SK-N-SH (cell line): ENCODE results near the gene KRT23. TPM values are rescaled to one million over a fixed set of nuclear protein-coding genes. Genes with fewer than 3 reads are reported as not detected.

ENCODE experiments used
- CTCF ChIA-PET: fragments of 300-600, 350-600 bp; formaldehyde crosslinking; extraction: SDS; loops from one replicate; lab custom pipeline; 2021; lab: Yijun Ruan, JAX
- POLR2A ChIA-PET: fragments of 350-600 bp; sonication (Branson Sonifier 250); formaldehyde crosslinking; extraction: SDS; loops from one replicate; lab custom pipeline; 2020; ENCODE audit warnings: antibody characterized with exemption, inconsistent platforms; lab: Yijun Ruan, JAX
- DNase-seq: peaks from one replicate; pipeline ENCODE4 v3.0.0; 2012
- H2AFZ ChIP-seq: fragments of 200-600 bp; sonication (generic); 2 replicates; pipeline ENCODE4 v1.8.1; 2016; ENCODE audit warnings: antibody characterized with exemption, mild to moderate bottlenecking, low read depth
- H3F3A ChIP-seq: fragments of 200-600 bp; sonication (generic); replicated peaks from 2 replicates; pipeline ENCODE3; 2016; ENCODE audit warnings: antibody characterized with exemption, mild to moderate bottlenecking; ENCODE audit not compliant: insufficient read depth
- H3K27ac ChIP-seq, 2 experiments: fragments of 200-500 bp in 1 of 2; fragments of 200-600 bp in 1 of 2; sonication (Bioruptor generic) in 1 of 2; sonication (generic), shearing (Covaris generic) in 1 of 2; 2 replicates each; pipeline versions ENCODE4 v1.5.1 to v1.6.1; 2014 to 2016; ENCODE audit warnings: low read depth in 2 of 2, inconsistent platforms in 1 of 2, low read length in 1 of 2, mild to moderate bottlenecking in 1 of 2, mixed read lengths in 1 of 2
- H3K27me3 ChIP-seq: fragments of 200-600 bp; sonication (generic), shearing (Covaris generic); 2 replicates; pipeline ENCODE4 v1.6.1; 2016; ENCODE audit warnings: mixed run types; ENCODE audit not compliant: insufficient read depth
- H3K36me3 ChIP-seq, 2 experiments: fragments of 200-500 bp in 1 of 2; fragments of 200-600 bp in 1 of 2; sonication (Bioruptor generic) in 1 of 2; sonication (generic) in 1 of 2; replicated peaks in 1 of 2; 2 replicates each; pipeline versions ENCODE3 to v1.5.1; 2014 to 2016; ENCODE audit warnings: low read length in 1 of 2, mild to moderate bottlenecking in 1 of 2; ENCODE audit not compliant: insufficient read depth in 2 of 2, control insufficient read depth in 1 of 2
- H3K4me1 ChIP-seq, 2 experiments: fragments of 200-500 bp in 1 of 2; fragments of 200-600 bp in 1 of 2; sonication (Bioruptor generic) in 1 of 2; sonication (generic), shearing (Covaris generic) in 1 of 2; 2 replicates each; pipeline versions ENCODE4 v1.5.1 to v1.6.1; 2014 to 2016; ENCODE audit warnings: low read depth in 1 of 2, low read length in 1 of 2, mixed run types in 1 of 2; ENCODE audit not compliant: insufficient read depth in 2 of 2, control insufficient read depth in 1 of 2
- H3K4me2 ChIP-seq: fragments of 200-600 bp; sonication (generic), shearing (Covaris generic); 2 replicates; pipeline ENCODE4 v1.6.1; 2017; ENCODE audit warnings: mixed run types
- H3K4me3 ChIP-seq, 2 experiments: fragments of 200-500 bp in 1 of 2; fragments of 200-600 bp in 1 of 2; sonication (Bioruptor generic) in 1 of 2; sonication (generic), shearing (Covaris generic) in 1 of 2; 2 replicates each; pipeline versions ENCODE4 v1.5.1 to v1.8.1; 2014 to 2016; ENCODE audit warnings: low read depth in 2 of 2, inconsistent platforms in 1 of 2, low read length in 1 of 2, mild to moderate bottlenecking in 1 of 2, mixed read lengths in 1 of 2, moderate library complexity in 1 of 2
- H3K79me2 ChIP-seq: fragments of 200-600 bp; sonication (generic); 2 replicates; pipeline ENCODE4 v1.8.1; 2017; ENCODE audit warnings: mild to moderate bottlenecking; ENCODE audit not compliant: insufficient read depth
- H3K9ac ChIP-seq: fragments of 200-600 bp; sonication (generic); 2 replicates; pipeline ENCODE4 v1.6.1; 2017; ENCODE audit warnings: mixed run types
- H3K9me2 ChIP-seq: fragments of 200-600 bp; sonication (generic); 2 replicates; pipeline ENCODE4 v1.6.1; 2017; ENCODE audit warnings: mixed run types
- H3K9me3 ChIP-seq: fragments of 200-600 bp; sonication (generic); 2 replicates; pipeline ENCODE4 v1.6.1; 2017; ENCODE audit warnings: mixed run types, mild to moderate bottlenecking, moderate library complexity
- H4K20me1 ChIP-seq: fragments of 200-600 bp; sonication (generic); 2 replicates; pipeline ENCODE4 v1.6.1; 2017; ENCODE audit warnings: mild to moderate bottlenecking, mixed run types; ENCODE audit not compliant: insufficient read depth
- CHD2 ChIP-seq: fragments of 150-350 bp; IDR thresholded peaks from 2 replicates; pipeline ENCODE4 v1.6.1; 2018; ENCODE audit warnings: low read length; ENCODE audit not compliant: partially characterized antibody
- CTCF ChIP-seq: fragments of 200-600 bp; sonication (generic); IDR thresholded peaks from 2 replicates; pipeline ENCODE4 v1.6.1; 2017; ENCODE audit warnings: antibody characterized with exemption, mild to moderate bottlenecking, moderate library complexity
- FOSL2 ChIP-seq: IDR thresholded peaks from 2 replicates; pipeline ENCODE4 v1.4.0; 2012; ENCODE audit warnings: low read depth, mild to moderate bottlenecking, moderate library complexity, borderline replicate concordance
- GATA2 ChIP-seq: sonication (generic); formaldehyde crosslinking; IDR thresholded peaks from 2 replicates; pipeline ENCODE4 v1.5.0; 2020; ENCODE audit warnings: mild to moderate bottlenecking, missing genetic modification reagents
- MXI1 ChIP-seq: IDR thresholded peaks from 2 replicates; pipeline ENCODE4 v1.6.1; 2012; ENCODE audit warnings: mild to moderate bottlenecking, low read depth, low read length, improper control_type of control experiment
- NRF1 ChIP-seq: IDR thresholded peaks from 2 replicates; pipeline ENCODE4 v1.6.1; 2012; ENCODE audit warnings: low read depth, mild to moderate bottlenecking, low read length
- POLR2AphosphoS5 ChIP-seq: IDR thresholded peaks from 2 replicates; pipeline ENCODE4 v1.6.1; 2012; ENCODE audit warnings: low read depth, low read length
- RAD21 ChIP-seq: IDR thresholded peaks from 2 replicates; pipeline ENCODE4 v1.6.1; 2012; ENCODE audit warnings: mild to moderate bottlenecking, low read length
- RCOR1 ChIP-seq: fragments of 150-350 bp; IDR thresholded peaks from 2 replicates; pipeline ENCODE4 v1.6.1; 2017; ENCODE audit warnings: antibody characterized with exemption, low read length
- REST ChIP-seq: IDR thresholded peaks from 2 replicates; pipeline ENCODE4 v1.6.1; 2012; ENCODE audit warnings: mild to moderate bottlenecking, low read depth, low read length, moderate library complexity
- SMC3 ChIP-seq: IDR thresholded peaks from 2 replicates; pipeline ENCODE4 v1.6.1; 2012; ENCODE audit warnings: low read depth, low read length, improper control_type of control experiment
- TAF1 ChIP-seq: IDR thresholded peaks from 2 replicates; pipeline ENCODE4 v1.6.1; 2012; ENCODE audit warnings: low read depth, mild to moderate bottlenecking, low read length, moderate library complexity, borderline replicate concordance
- YY1 ChIP-seq: IDR thresholded peaks from 2 replicates; pipeline ENCODE4 v1.4.0; 2012; ENCODE audit warnings: low read depth, mild to moderate bottlenecking
- ZBTB33 ChIP-seq: IDR thresholded peaks from 2 replicates; pipeline ENCODE4 v1.4.0; 2012; ENCODE audit warnings: low read depth, borderline replicate concordance
- WGBS: methylation state at CpG from one replicate; pipeline ENCODE4 v1.1.6; 2017; ENCODE audit warnings: low lambda C conversion rate; 5-methylcytosine and 5-hydroxymethylcytosine counted together
- polyA plus RNA-seq, 3 experiments: library from polyadenylated mRNA; depleted of rRNA; stranded (reverse); fragments of >200 nt; gene quantifications; 2 replicates each; pipeline ENCODE4 v1.2.3, GENCODE V29; 2012

The KRT23 gene
- polyA plus RNA-seq, 1 of the 3 experiments (the other 2 are of a cell fraction), result not detected

DNA sequence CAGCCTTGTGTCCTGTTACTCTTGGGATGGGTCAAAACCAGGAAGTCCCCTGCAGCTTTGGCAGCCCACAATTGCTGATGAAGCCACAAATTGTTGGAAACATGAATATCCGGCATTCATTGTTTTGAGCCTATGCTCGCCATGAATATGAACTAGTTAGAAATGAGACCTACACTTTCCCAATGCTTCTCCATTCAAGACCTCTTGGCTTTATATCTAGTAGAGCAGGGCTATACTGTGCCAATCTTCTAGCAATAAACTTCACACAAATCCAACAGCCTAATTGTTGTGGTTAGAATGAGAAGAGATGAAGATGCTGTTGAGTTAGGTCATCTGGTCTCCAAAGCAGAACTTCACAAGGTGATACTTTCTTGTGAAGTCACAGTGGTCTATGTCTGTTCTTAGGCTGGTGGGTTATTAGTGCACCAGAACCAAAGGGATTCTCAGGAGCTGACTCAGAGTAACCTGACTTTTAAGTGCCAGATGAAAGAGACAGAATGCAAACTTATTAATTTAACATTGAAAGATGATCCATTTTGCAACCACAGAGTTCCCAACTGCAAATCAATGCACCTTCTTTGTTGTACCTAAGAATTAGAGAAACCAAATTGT is 13.7 kb upstream of the KRT23 start:
- Histone ChIP-seq H3K4me1 (no peaks in the 10 kb centered on the region), H3K9me3 (no peaks in the 10 kb centered on the region), H3K9ac (no peak overlapping the region), H3K79me2 (no peaks in the 10 kb centered on the region), H3F3A (no peaks in the 10 kb centered on the region), H3K4me3 (no peak overlapping the region), H4K20me1 (no peaks in the 10 kb centered on the region), H3K9me2 (no peaks in the 10 kb centered on the region), H3K27me3 (peaks cover 40% of the 10 kb centered on the region; the same call in 1 of the 2 replicates), H3K4me2 (no peak overlapping the region), H3K27ac (no peak overlapping the region), H3K36me3 (no peaks in the 10 kb centered on the region), H2AFZ (no peak overlapping the region)
- TF ChIP-seq NRF1, result no peak
- no peak for TF ChIP-seq CTCF
- TF ChIP-seq REST, result no peak
- TF ChIP-seq FOSL2, result no peak
- TF ChIP-seq GATA2, result no peak
- TF ChIP-seq TAF1, result no peak
- TF ChIP-seq ZBTB33, result no peak
- no peak for DNase-seq
- ChIA-PET POLR2A (no interaction called here), CTCF (no interaction called here)
- 61% methylated on average over 2 of the region's 2 CpGs for WGBS

- Histone ChIP-seq H2AFZ (no peak overlapping the region), H3K4me2 (no peak overlapping the region), H3K27me3 (peaks cover 49% of the 10 kb centered on the region; the same call in 1 of the 2 replicates), H3F3A (no peaks in the 10 kb centered on the region), H3K9me3 (no peaks in the 10 kb centered on the region), H3K9ac (no peak overlapping the region), H4K20me1 (no peaks in the 10 kb centered on the region), H3K9me2 (no peaks in the 10 kb centered on the region), H3K4me1 (no peaks in the 10 kb centered on the region), H3K79me2 (no peaks in the 10 kb centered on the region), H3K27ac (no peak overlapping the region), H3K4me3 (no peak overlapping the region), H3K36me3 (no peaks in the 10 kb centered on the region)
- WGBS, result 26% methylated on average over 7 of the region's 7 CpGs
- POLR2A ChIA-PET, result no interaction called here
- no peak for DNase-seq
- CTCF ChIA-PET, result no interaction called here
- no peak for TF ChIP-seq MXI1
- TF ChIP-seq REST, result no peak
- no peak for TF ChIP-seq SMC3
- TF ChIP-seq RAD21, result no peak
- TF ChIP-seq RCOR1, result no peak
- no peak for TF ChIP-seq CHD2
- no peak for TF ChIP-seq POLR2AphosphoS5
- TF ChIP-seq YY1, result no peak
Observed at GRCh38 chr17:40950176-40950575, 12.7 kb upstream of the KRT23 start.
